ENCODE data around the gene ZNF274.

- TF ChIP-seq CTCF (IDR thresholded peaks at IDR 0.05) (no peak), SP1 (CRISPR knock-in tag; conservative IDR thresholded peaks at IDR 0.05) (peak; percentile 76), MAX (CRISPR knock-in tag; IDR thresholded peaks at IDR 0.05) (peak; percentile 95), E2F1 (CRISPR knock-in tag; IDR thresholded peaks at IDR 0.05) (no peak; the same call in 1 of the 2 replicates), HMGXB4 (CRISPR knock-in tag; IDR thresholded peaks at IDR 0.05) (peak; percentile 86), ZNF425 (CRISPR knock-in tag; conservative IDR thresholded peaks at IDR 0.05) (no peak), JUN (CRISPR knock-in tag; IDR thresholded peaks at IDR 0.05) (no peak), IRF2 (CRISPR knock-in tag; IDR thresholded peaks at IDR 0.05; ENCODE audit: borderline replicate concordance, low read depth) (no peak), ZNF532 (CRISPR knock-in tag; IDR thresholded peaks at IDR 0.05; ENCODE audit: borderline replicate concordance) (no peak)
Observed at GRCh38 chr19:58228585-58229254, 45.9 kb downstream of the ZNF274 start, which contains the start of gene ZNF544.
